K562 treated with DMSO at 1 percent for 24 hours (cell line): ENCODE measurements around the gene TNMD. TPM values are rescaled to one million over a fixed set of nuclear protein-coding genes. Genes with fewer than 3 reads are reported as not detected.

Experiments used
- total RNA-seq: library from RNA; unstranded; fragments of 300-600 nt; gene quantifications from 2 replicates; pipeline ENCODE4 v1.2.3, GENCODE V29; 2022; ENCODE audit warnings: low read depth; ENCODE audit not compliant: insufficient read depth

Gene TNMD
- not detected in 2 replicates for total RNA-seq

GRCh38 chrX:100584611-100585010 is at the start of gene TNMD:
Gene TNMD, plus strand, starts transcription at chrX:100584936. Its CDS starts 83 bp downstream, at chrX:100585019.

GRCh38 chrX:100636321-100636991 is 51.7 kb downstream of the TNMD start, which contains the start of gene TSPAN6:
Gene TSPAN6, minus strand, starts transcription at chrX:100636806. Its CDS starts 112 bp downstream, at chrX:100636694.

DNA sequence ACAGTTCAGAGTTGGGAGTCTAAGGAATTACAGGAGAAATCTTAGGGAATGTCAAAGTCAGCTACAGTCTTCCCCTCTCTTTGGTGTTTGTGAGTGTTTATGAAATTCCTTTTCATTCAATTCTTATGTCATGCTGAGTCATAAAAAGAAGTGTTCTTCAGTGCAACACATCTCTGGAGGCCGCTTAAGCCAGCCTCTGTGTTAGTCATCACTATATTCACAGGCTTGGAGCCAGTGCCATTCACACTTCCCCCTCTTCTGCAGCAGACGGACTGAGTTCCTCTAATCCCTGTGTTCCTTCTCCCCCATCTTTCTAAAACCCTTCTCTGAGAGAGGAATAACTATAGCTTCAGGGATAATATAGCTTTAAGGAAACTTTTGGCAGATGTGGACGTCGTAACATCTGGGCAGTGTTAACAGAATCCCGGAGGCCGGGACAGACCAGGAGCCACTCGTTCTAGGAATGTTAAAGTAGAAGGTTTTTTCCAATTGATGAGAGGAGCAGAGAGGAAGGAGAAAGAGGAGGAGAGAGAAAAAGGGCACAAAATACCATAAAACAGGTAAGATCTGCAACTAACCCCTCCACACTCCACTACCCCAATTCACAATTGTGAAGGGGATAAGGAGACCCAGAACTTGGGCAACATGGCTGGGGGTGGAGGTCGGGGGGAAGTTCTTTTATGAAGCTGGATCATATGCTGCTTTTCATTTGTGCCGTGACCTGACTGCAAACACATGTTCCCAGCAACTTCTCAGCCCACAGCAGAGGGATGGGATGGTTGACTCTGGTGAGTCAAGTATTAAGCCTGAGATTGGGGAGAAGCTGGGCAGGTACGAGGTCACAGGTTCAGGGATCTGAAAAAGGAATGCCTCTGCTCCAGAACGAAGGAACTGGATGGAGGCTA is 59.5 kb downstream of the TNMD start, which contains the start of gene SRPX2:
Gene SRPX2 (plus strand): TSS at position 244 of the 905 bp plus-strand sequence. CDS start 2,124 bp downstream, outside the sequence.

Other genes with a start within 250 kb of the TNMD start
- gene PCDH19, start 174.7 kb upstream of the TNMD start, total RNA-seq: not detected in 2 replicates
- not detected in 2 replicates for gene TSPAN6, start 51.9 kb downstream of the TNMD start, total RNA-seq
- gene SRPX2, start 59.3 kb downstream of the TNMD start, total RNA-seq: not detected in 2 replicates
- gene SYTL4, start 147.2 kb downstream of the TNMD start, total RNA-seq: 1.1 TPM in 2 replicates
- gene CSTF2, start 235.5 kb downstream of the TNMD start, total RNA-seq: 33.0 and 34.8 TPM in 2 replicates